ENCODE results near the gene RPL10A.
"Not testable (repeated sequence)": the region's sequence is repeated elsewhere in the genome, so short reads cannot be mapped to it uniquely, and the experiment has no call there.

RPL10A gene

DNA sequence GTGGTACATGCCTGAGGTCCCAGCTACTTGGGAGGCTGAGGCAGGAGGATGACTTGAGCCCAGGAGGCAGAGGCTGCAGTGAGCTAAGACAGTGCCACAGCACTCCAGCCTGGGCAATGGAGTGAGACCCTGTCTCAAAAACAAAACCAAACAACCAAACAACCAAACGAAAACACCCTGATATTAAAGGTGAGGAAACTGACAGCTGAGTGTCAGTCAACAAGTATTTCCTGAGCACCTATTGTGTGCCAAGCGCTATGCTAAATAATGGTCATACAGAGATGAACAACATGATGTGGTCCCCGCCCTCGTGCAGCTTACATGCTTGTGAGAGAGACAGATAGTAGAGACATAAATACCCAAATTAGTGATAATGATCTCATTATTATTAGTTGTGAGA lies 46.4 kb downstream of the RPL10A start:
- Histone ChIP-seq H3K27me3 (ENCODE audit: control insufficient read depth, low read length) (peaks cover 22% of the 10 kb centered on the region), H3K4me2 (ENCODE audit: low read length) (no peak overlapping the region), H3K36me3 (ENCODE audit: control insufficient read depth, low read length) (no peaks in the 10 kb centered on the region), H3K9me2 (replicated peaks; ENCODE audit: control insufficient read depth, low read length) (no peaks in the 10 kb centered on the region), H3K9me3 (ENCODE audit: control insufficient read depth, insufficient read depth, low read length) (no peaks in the 10 kb centered on the region), H3K27ac (ENCODE audit: low read depth, low read length) (no peak overlapping the region), H3K4me1 (ENCODE audit: control insufficient read depth, low read length) (0 out of 2 replicates have a peak, but pooled peaks cover under 1% of the 10 kb centered on the region), H3F3A (ENCODE audit: control insufficient read depth, insufficient read depth) (no peaks in the 10 kb centered on the region), H3K4me3 (ENCODE audit: low read length) (no peak overlapping the region), H4K20me1 (ENCODE audit: control insufficient read depth, insufficient read depth, low read depth, low read length) (no peaks in the 10 kb centered on the region), H3K79me2 (ENCODE audit: control insufficient read depth, low read length) (no peaks in the 10 kb centered on the region)
- TF ChIP-seq, protein P1, sequence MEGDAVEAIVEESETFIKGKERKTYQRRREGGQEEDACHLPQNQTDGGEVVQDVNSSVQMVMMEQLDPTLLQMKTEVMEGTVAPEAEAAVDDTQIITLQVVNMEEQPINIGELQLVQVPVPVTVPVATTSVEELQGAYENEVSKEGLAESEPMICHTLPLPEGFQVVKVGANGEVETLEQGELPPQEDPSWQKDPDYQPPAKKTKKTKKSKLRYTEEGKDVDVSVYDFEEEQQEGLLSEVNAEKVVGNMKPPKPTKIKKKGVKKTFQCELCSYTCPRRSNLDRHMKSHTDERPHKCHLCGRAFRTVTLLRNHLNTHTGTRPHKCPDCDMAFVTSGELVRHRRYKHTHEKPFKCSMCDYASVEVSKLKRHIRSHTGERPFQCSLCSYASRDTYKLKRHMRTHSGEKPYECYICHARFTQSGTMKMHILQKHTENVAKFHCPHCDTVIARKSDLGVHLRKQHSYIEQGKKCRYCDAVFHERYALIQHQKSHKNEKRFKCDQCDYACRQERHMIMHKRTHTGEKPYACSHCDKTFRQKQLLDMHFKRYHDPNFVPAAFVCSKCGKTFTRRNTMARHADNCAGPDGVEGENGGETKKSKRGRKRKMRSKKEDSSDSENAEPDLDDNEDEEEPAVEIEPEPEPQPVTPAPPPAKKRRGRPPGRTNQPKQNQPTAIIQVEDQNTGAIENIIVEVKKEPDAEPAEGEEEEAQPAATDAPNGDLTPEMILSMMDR (IDR thresholded peaks at IDR 0.05; ENCODE audit: low read depth, low read length, poor library complexity, severe bottlenecking) = no peak
- no peak for TF ChIP-seq EZH2phosphoT487 (IDR thresholded peaks at IDR 0.05; ENCODE audit: borderline replicate concordance, low read length)

DNA sequence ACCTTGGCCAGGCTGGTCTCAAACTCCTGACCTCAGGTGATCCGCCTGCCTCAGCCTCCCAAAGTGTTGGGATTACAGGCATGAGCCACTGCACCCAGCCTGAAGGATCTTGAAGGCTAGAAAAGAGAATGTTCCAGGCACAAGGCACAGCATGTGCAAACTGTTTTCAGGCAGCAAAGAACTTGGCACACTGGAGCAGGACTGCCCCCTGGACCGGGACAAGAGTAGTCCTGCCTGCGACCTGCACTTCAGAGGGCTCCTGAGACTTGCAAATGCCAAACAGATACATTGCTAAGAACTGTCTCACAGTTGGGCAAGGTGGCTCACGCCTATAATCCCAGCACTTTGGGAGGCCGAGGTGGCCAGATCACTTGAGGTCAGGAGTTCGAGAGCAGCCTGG lies 47.7 kb downstream of the RPL10A start:
- H3K4me3 ChIP-seq (ENCODE audit: low read length); H3K4me2 ChIP-seq (ENCODE audit: low read length); H3K9me3 ChIP-seq (ENCODE audit: control insufficient read depth, insufficient read depth, low read length); H3K36me3 ChIP-seq (ENCODE audit: control insufficient read depth, low read length); H3K79me2 ChIP-seq (ENCODE audit: control insufficient read depth, low read length); H4K20me1 ChIP-seq (ENCODE audit: control insufficient read depth, insufficient read depth, low read depth, low read length); H3K4me1 ChIP-seq (ENCODE audit: control insufficient read depth, low read length); H3F3A ChIP-seq (ENCODE audit: control insufficient read depth, insufficient read depth); H3K27ac ChIP-seq (ENCODE audit: low read depth, low read length); H3K9me2 ChIP-seq (replicated peaks; ENCODE audit: control insufficient read depth, low read length): not testable (repeated sequence)
- peaks cover 10% of the 10 kb centered on the region for H3K27me3 ChIP-seq (ENCODE audit: control insufficient read depth, low read length)

DNA sequence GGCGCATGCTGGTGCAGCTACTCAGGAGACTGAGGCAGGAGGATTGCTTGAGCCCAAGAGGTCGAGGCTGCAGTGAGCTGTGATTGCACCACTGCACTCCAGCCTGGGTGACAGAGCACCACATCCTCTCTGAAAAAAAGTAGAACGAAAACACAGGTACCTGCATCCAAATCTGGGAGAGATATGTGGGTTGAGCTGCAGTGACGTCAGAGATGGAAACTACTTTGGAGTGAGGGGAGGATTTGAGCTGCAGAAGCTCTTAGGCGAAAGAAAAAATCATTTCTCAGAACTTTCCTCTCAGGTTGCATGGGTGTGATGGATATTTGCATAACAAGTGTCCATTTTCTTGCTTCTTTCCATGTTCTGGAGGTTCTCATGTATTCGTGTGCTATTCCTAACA lies 48.5 kb downstream of the RPL10A start:
- H3K79me2 ChIP-seq (ENCODE audit: control insufficient read depth, low read length) = no peaks in the 10 kb centered on the region
- H3K4me1 ChIP-seq (ENCODE audit: control insufficient read depth, low read length) = no peaks in the 10 kb centered on the region
- H3K4me3 ChIP-seq (ENCODE audit: low read length) = no peak overlapping the region
- H4K20me1 ChIP-seq (ENCODE audit: control insufficient read depth, insufficient read depth, low read depth, low read length) = no peaks in the 10 kb centered on the region
- no peak overlapping the region for H3K4me2 ChIP-seq (ENCODE audit: low read length)
- TF ChIP-seq EZH2phosphoT487 (IDR thresholded peaks at IDR 0.05; ENCODE audit: borderline replicate concordance, low read length) = no peak
- H3K9me2 ChIP-seq (replicated peaks; ENCODE audit: control insufficient read depth, low read length) = no peaks in the 10 kb centered on the region
- no peaks in the 10 kb centered on the region for H3K36me3 ChIP-seq (ENCODE audit: control insufficient read depth, low read length)
- peaks cover 3% of the 10 kb centered on the region; the same call in 1 of the 2 replicates for H3K27me3 ChIP-seq (ENCODE audit: control insufficient read depth, low read length)
- H3F3A ChIP-seq (ENCODE audit: control insufficient read depth, insufficient read depth) = no peaks in the 10 kb centered on the region
- H3K9me3 ChIP-seq (ENCODE audit: control insufficient read depth, insufficient read depth, low read length) = no peaks in the 10 kb centered on the region
- no peak overlapping the region for H3K27ac ChIP-seq (ENCODE audit: low read depth, low read length)

DNA sequence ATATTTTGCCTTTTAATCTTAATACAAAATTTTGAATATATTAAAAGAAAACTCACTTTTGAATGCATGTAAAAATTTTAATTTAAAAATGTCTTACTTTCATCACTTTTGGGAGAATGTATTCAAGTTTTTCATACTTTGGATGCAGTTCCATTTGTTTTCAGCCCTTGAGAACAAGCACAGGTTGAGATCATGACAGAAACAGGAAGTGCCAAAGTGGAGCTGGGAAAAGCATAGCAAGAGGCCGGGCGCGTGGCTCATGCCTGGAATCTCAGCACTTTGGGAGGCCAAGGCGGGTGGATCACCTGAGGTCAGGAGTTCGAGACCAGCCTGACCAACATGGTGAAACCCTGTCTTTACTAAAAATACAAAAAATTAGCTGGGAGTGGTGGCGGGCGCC lies 49.8 kb downstream of the RPL10A start:
- not testable (repeated sequence) for H3K27me3 ChIP-seq (ENCODE audit: control insufficient read depth, low read length); H3K4me1 ChIP-seq (ENCODE audit: control insufficient read depth, low read length); H3K27ac ChIP-seq (ENCODE audit: low read depth, low read length); H3K9me2 ChIP-seq (replicated peaks; ENCODE audit: control insufficient read depth, low read length); H3F3A ChIP-seq (ENCODE audit: control insufficient read depth, insufficient read depth); H3K4me2 ChIP-seq (ENCODE audit: low read length); H3K79me2 ChIP-seq (ENCODE audit: control insufficient read depth, low read length); H3K9me3 ChIP-seq (ENCODE audit: control insufficient read depth, insufficient read depth, low read length); H3K4me3 ChIP-seq (ENCODE audit: low read length); H3K36me3 ChIP-seq (ENCODE audit: control insufficient read depth, low read length); H4K20me1 ChIP-seq (ENCODE audit: control insufficient read depth, insufficient read depth, low read depth, low read length)

DNA sequence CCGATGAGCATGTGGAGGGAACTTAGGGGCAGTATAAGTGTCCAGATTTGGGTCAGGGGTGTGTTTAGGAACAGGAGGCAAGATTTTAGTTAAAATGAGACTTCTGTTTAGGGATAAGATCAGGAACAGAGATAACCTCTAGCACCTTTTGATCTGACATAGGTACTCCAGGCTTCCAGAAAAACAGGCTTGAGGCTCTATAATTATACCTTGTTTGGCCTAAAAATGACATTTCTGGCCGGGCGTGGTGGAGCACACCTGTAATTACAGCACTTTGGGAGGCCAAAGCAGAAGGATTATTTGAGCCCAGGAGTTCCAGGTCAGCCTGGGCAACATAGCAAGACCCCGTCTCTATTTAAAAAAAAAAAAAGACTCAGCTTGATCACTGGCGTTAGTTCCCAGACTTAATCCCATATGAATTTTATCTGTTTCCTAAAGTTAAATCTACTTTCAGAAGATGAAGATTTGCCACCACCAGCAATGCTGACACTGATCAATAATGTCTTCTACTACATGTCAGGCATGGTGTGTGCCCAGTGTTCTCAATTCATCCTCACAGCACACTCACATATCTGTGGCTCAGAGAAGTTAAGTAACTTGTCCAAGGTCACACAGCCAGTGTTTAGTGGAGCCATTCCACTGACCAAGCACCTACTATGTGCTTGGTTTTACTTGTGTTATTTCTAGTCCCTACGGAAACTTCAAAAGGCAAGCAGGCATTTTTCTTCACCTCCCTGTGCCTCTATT lies 50.5 kb downstream of the RPL10A start:
- no peak overlapping the region for H3K4me2 ChIP-seq (ENCODE audit: low read length)
- H3K27ac ChIP-seq (ENCODE audit: low read depth, low read length) = no peak overlapping the region
- H3K36me3 ChIP-seq (ENCODE audit: control insufficient read depth, low read length) = no peaks in the 10 kb centered on the region
- no peaks in the 10 kb centered on the region for H3K79me2 ChIP-seq (ENCODE audit: control insufficient read depth, low read length)
- no peak overlapping the region for H3K4me3 ChIP-seq (ENCODE audit: low read length)
- H3K9me2 ChIP-seq (replicated peaks; ENCODE audit: control insufficient read depth, low read length) = no peaks in the 10 kb centered on the region
- peaks cover 3% of the 10 kb centered on the region; the same call in 1 of the 2 replicates for H3K27me3 ChIP-seq (ENCODE audit: control insufficient read depth, low read length)
- H3K4me1 ChIP-seq (ENCODE audit: control insufficient read depth, low read length) = peaks cover 6% of the 10 kb centered on the region
- no peaks in the 10 kb centered on the region for H4K20me1 ChIP-seq (ENCODE audit: control insufficient read depth, insufficient read depth, low read depth, low read length)
- H3K9me3 ChIP-seq (ENCODE audit: control insufficient read depth, insufficient read depth, low read length) = no peaks in the 10 kb centered on the region
- no peaks in the 10 kb centered on the region for H3F3A ChIP-seq (ENCODE audit: control insufficient read depth, insufficient read depth)
- TF ChIP-seq, protein P1 (IDR thresholded peaks at IDR 0.05; ENCODE audit: low read depth, low read length, poor library complexity, severe bottlenecking) = no peak
- TF ChIP-seq EZH2phosphoT487 (IDR thresholded peaks at IDR 0.05; ENCODE audit: borderline replicate concordance, low read length) = no peak

Data from DOHH2 (cell line).